Measurements from ENCODE around the gene PHF12.
"Not testable (repeated sequence)": the region's sequence is repeated elsewhere in the genome, so short reads cannot be mapped to it uniquely, and the experiment has no call there.

PHF12 gene

GRCh38 chr17:28899212-28899815, 52.0 kb downstream of the PHF12 start:
- no peak overlapping the region for H3K4me3 ChIP-seq (replicated peaks; ENCODE audit: low read depth, low read length)
- no peak for DNase-seq (ENCODE audit: low read depth)

DNA sequence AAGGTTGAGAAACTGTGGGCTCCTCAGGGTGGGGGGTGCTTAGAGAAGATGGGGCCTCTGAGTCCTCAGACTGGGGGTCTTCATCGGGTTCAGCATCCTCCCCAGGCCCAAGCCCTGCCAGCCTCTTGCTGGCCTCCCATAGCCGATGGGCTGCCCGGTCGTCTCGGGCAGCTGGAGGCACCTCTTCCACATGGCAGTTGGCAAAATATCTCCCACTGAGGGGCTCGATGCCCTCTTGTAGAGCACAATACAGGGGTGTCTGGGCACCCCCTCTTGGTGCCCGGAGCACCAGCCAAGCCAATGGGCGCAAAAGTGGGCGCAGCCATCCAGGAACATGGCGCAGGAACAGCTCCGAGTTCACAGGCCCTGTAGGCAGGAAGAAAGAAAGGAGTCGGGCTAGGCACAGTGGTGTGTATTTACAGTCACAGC, 52.8 kb downstream of the PHF12 start:
- TF ChIP-seq, protein P1, sequence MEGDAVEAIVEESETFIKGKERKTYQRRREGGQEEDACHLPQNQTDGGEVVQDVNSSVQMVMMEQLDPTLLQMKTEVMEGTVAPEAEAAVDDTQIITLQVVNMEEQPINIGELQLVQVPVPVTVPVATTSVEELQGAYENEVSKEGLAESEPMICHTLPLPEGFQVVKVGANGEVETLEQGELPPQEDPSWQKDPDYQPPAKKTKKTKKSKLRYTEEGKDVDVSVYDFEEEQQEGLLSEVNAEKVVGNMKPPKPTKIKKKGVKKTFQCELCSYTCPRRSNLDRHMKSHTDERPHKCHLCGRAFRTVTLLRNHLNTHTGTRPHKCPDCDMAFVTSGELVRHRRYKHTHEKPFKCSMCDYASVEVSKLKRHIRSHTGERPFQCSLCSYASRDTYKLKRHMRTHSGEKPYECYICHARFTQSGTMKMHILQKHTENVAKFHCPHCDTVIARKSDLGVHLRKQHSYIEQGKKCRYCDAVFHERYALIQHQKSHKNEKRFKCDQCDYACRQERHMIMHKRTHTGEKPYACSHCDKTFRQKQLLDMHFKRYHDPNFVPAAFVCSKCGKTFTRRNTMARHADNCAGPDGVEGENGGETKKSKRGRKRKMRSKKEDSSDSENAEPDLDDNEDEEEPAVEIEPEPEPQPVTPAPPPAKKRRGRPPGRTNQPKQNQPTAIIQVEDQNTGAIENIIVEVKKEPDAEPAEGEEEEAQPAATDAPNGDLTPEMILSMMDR (IDR thresholded peaks at IDR 0.05; ENCODE audit: low read length, missing control alignments) = no peak
- H3K4me3 ChIP-seq (replicated peaks; ENCODE audit: low read depth, low read length) = no peak overlapping the region
- DNase-seq (ENCODE audit: low read depth) = no peak

More at GRCh38 chr17:28899212-28899815, 52.0 kb downstream of the PHF12 start:
- TF ChIP-seq, protein P1 (IDR thresholded peaks at IDR 0.05; ENCODE audit: low read length, missing control alignments) = no peak

DNA sequence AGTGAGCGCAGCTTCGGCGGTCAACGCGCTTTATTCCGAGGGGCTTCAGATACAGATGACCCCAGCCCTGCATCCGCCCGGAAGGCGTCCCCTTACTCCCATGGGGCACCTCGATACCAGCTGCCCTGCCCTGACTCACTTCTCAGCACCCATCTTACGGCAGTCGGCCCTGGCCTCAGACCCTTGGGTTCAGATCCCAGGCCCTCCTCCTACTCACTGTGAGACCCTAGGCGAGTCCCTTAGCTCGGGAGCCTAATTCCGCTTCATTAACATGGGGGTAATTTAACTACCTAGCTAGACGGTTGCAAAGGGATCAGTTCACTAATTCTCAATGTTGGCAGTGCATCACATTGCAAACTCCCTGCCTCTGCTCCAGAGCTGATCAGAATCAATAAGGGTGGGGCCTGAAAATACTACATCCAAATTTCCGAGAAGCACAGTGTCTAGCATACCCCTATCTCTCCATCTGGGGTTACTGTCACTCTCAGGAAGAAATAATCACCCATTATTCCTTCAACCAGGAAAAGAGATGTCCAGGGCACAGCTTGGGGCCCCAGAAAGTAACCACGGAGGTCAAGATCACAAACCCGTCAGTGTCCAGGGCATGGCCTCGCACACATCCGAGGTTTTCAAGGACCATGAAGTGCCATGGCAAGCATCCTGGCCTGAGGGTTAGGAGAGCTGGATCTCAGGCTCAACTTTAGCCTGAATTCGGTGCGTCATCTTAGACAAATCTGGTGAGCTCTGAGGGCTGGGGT, 53.4 kb downstream of the PHF12 start:
- TF ChIP-seq, protein P1 (IDR thresholded peaks at IDR 0.05; ENCODE audit: low read length, missing control alignments) = no peak
- H3K4me3 ChIP-seq (replicated peaks; ENCODE audit: low read depth, low read length) = peak overlapping the region; percentile 84
- DNase-seq (ENCODE audit: low read depth) = no peak

DNA sequence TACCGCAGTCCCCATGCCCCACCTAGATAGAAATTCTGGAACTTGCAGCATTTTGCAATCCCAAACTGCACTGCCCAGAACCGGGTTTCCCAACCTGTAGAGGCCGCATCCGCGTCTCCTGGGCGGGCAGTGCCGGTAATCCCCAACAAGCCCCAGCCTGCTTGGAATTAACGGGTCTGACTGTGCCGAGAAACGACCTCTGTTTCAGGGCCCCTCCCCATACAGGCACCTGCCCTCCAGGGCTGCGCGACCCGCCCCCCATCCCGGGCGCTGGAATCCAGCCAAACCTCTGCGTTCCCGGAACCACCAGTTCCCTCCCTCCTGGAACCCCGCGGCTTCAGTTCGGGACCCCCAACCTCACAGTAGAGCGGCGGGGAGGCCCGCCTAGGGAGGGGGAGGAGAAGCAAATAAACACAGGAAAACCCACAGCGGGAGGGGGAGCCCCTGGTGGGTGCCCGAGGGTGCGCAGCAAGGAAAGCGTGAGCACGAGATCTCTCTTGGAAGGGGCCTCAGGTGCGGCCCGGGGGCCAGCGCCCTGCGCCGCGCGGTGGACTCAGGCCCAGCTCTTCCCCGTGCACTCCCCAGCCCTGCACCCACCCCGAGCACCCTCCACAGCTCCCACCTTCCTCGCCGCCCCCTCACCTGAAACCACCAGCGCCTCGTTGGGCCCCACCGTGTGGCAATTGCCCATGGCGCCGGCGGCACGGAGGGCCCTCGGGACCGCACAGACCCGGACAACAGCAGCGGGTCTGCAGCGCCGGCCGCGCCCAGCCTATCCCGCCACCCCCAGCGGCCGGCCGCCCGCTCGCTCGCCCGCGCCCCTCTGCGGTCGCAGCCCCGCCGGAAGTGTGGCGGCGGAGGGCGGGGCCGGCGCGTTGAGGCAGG, 54.2 kb downstream of the PHF12 start, which contains the start of gene FLOT2:
Gene FLOT2, minus strand, starts transcription at position 850 of the 885 bp plus-strand sequence. Its CDS starts 159 bp downstream, at position 691.
- H3K4me3 ChIP-seq (replicated peaks; ENCODE audit: low read depth, low read length) = peak within 1 kb of the TSS; percentile 84
- TF ChIP-seq, protein P1 (IDR thresholded peaks at IDR 0.05; ENCODE audit: low read length, missing control alignments) = peak; percentile 24
- DNase-seq (ENCODE audit: low read depth) = peak; percentile 69

GRCh38 chr17:28896491-28896883, 54.8 kb downstream of the PHF12 start:
- DNase-seq (ENCODE audit: low read depth) = no peak
- peak overlapping the region; percentile 84 for H3K4me3 ChIP-seq (replicated peaks; ENCODE audit: low read depth, low read length)
- TF ChIP-seq, protein P1 (IDR thresholded peaks at IDR 0.05; ENCODE audit: low read length, missing control alignments) = no peak

DNA sequence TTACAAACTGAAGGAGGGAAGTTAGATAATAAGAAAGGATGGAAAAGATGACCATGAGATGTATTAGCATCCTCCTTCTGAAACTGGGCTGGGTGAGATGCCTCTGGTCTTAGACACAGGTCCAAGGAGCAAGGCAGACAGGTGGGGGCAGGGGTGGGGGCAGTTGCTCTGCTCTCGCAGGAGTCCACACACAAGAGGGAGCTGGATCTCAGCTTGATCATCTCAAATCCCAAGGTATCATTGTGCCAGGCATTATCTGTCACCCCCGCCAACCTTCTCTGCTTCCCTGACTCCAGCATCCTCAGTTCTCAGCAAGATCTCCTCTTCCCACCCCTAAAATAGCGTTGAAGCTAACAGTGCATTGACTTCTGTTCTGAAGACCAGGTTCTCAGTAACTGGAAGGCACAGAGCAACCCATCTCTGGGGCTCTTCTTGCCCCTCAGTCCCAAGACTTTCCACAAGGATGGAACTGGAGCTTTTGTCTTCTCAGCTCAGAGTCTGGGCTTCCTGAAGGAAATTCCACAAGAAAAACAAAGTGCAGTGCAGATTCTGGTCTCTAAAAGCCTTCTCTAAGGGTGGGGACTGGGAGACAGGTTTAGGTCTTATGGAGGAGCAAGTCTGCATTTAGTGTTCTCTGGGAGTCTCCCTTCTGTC, 55.4 kb downstream of the PHF12 start:
- TF ChIP-seq, protein P1 (IDR thresholded peaks at IDR 0.05; ENCODE audit: low read length, missing control alignments) = no peak
- no peak for DNase-seq (ENCODE audit: low read depth)
- H3K4me3 ChIP-seq (replicated peaks; ENCODE audit: low read depth, low read length) = peak overlapping the region; percentile 84

GRCh38 chr17:28893248-28894183, 57.8 kb downstream of the PHF12 start:
- H3K4me3 ChIP-seq (replicated peaks; ENCODE audit: low read depth, low read length) = not testable (repeated sequence)
- peak; percentile 53 for DNase-seq (ENCODE audit: low read depth)

All from fibroblast of pulmonary artery (primary cell).